Testis (tissue), 3 donors: Measurements from ENCODE around the gene ZFR2. TPM values are rescaled to one million over a fixed set of nuclear protein-coding genes. Genes with fewer than 3 reads are reported as not detected.

Experiments used
- DNase-seq: peaks from one replicate; pipeline ENCODE4 v3.0.0-alpha.2; 2019
- H3K27ac ChIP-seq, 2 donors: fragments of 200-600 bp; sonication (generic); one replicate each; pipeline ENCODE4 v1.5.1; 2019
- H3K27me3 ChIP-seq: fragments of 200-600 bp; sonication (generic); one replicate; pipeline ENCODE4 v1.5.1; 2019
- H3K36me3 ChIP-seq: fragments of 200-600 bp; sonication (generic); one replicate; pipeline ENCODE4 v1.5.1; 2017; ENCODE audit warnings: low read depth; ENCODE audit errors: missing control alignments
- H3K4me1 ChIP-seq: fragments of 200-600 bp; sonication (generic); one replicate; pipeline ENCODE4 v1.5.1; 2019
- H3K4me3 ChIP-seq, 2 donors: fragments of 200-600 bp; sonication (generic); one replicate each; pipeline ENCODE4 v1.5.1; 2017 to 2019
- H3K9me3 ChIP-seq: fragments of 200-600 bp; sonication (generic); one replicate; pipeline ENCODE4 v1.5.1; 2017
- POLR2A ChIP-seq: fragments of 450-650 bp; IDR thresholded peaks from one replicate; pipeline ENCODE4 v1.6.1; 2017; ENCODE audit warnings: antibody characterized with exemption, mild to moderate bottlenecking, moderate library complexity
- WGBS, 2 donors: methylation state at CpG; one replicate each; pipeline ENCODE4 v1.1.5; 2018; 5-methylcytosine and 5-hydroxymethylcytosine counted together
- intact Hi-C: fragments of 100-400 bp; cut with DNase I; formaldehyde crosslinking; loops from one replicate; pipeline ENCODE4 v1.15.1; 2023; ENCODE audit warnings: low total_unique reads
- polyA plus RNA-seq: library from polyadenylated mRNA; stranded (reverse); fragments of 350-450 nt; fragmentation: Illumina TruSeq; extraction: RNeasy Lipid Tissue Mini Kit (QIAGEN cat#74804); gene quantifications from one replicate; pipeline ENCODE4 v1.2.3, GENCODE V29; 2014; ENCODE audit warnings: low read depth, low replicate concordance; ENCODE audit not compliant: insufficient read depth
- total RNA-seq, 2 donors: library from RNA; depleted of rRNA; stranded (reverse); fragments of >200 nt; gene quantifications; one replicate each; pipeline ENCODE4 v1.2.3, GENCODE V29; 2016
- TF ChIP-seq, protein P1 (sequence below), 3 experiments: fragments of 450-650 bp in 2 of 3; fragments of 200-600 bp in 1 of 3; sonication (generic) in 1 of 3; IDR thresholded peaks; one replicate each; pipeline ENCODE4 v1.5.1; 2016 to 2019; ENCODE audit warnings: antibody characterized with exemption in 3 of 3, mild to moderate bottlenecking in 2 of 3, moderate library complexity in 1 of 3

The ZFR2 gene
- total and polyA plus RNA-seq, 3 donors from 2014 or later = 23.4 to 35.0 (median 34.1) TPM

- no peak for DNase-seq
- Histone ChIP-seq H3K27me3 (no peaks in the 10 kb centered on the region), H3K36me3 (no peaks in the 10 kb centered on the region), H3K4me3 (no peak overlapping the region), H3K9me3 (no peaks in the 10 kb centered on the region), H3K4me1 (no peaks in the 10 kb centered on the region), H3K27ac (no peak overlapping the region)
- 96 to 97% methylated on average over 9 to 11 of the region's 11 CpGs for WGBS, 2 donors
- TF ChIP-seq, protein P1, sequence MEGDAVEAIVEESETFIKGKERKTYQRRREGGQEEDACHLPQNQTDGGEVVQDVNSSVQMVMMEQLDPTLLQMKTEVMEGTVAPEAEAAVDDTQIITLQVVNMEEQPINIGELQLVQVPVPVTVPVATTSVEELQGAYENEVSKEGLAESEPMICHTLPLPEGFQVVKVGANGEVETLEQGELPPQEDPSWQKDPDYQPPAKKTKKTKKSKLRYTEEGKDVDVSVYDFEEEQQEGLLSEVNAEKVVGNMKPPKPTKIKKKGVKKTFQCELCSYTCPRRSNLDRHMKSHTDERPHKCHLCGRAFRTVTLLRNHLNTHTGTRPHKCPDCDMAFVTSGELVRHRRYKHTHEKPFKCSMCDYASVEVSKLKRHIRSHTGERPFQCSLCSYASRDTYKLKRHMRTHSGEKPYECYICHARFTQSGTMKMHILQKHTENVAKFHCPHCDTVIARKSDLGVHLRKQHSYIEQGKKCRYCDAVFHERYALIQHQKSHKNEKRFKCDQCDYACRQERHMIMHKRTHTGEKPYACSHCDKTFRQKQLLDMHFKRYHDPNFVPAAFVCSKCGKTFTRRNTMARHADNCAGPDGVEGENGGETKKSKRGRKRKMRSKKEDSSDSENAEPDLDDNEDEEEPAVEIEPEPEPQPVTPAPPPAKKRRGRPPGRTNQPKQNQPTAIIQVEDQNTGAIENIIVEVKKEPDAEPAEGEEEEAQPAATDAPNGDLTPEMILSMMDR (IDR thresholded peaks at IDR 0.05) = no peak
- no peak for TF ChIP-seq POLR2A
- intact Hi-C loops = no loop called here
Observed at GRCh38 chr19:3851254-3852176, 17.3 kb downstream of the ZFR2 start.

GRCh38 chr19:3850320-3850972, 18.4 kb downstream of the ZFR2 start:
- H3K9me3 ChIP-seq = no peaks in the 10 kb centered on the region

DNA sequence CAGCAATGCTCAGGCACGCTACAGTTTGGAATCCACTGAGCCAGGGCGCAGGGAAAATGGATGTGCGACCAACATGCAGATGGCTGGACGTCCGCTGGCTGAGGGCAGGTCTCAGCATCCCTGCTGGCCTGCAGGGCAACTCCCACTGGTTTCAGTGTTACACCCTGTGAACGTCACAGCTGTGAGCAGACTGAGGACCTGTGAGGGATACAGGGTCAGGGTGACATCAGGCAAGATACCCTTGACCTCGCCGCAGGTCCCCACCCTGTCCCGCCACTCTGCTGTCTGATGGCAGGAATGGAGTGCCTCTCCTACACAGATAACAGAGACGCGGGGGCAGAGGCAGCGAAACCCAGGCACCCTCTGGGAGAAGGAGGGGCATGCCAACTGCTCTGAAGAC, 19.1 kb downstream of the ZFR2 start:
- no peak for DNase-seq
- Histone ChIP-seq H3K36me3 (no peaks in the 10 kb centered on the region), H3K27ac (no peak overlapping the region), H3K9me3 (no peaks in the 10 kb centered on the region), H3K4me3 (no peak overlapping the region), H3K27me3 (no peaks in the 10 kb centered on the region), H3K4me1 (no peaks in the 10 kb centered on the region)
- intact Hi-C loops = no loop called here
- WGBS, 2 donors = 51 to 70% methylated on average over 7 to 12 of the region's 12 CpGs
- TF ChIP-seq, protein P1 (IDR thresholded peaks at IDR 0.05) = no peak
- no peak for TF ChIP-seq POLR2A

More at GRCh38 chr19:3850320-3850972, 18.4 kb downstream of the ZFR2 start:
- no peaks in the 10 kb centered on the region for H3K27me3 ChIP-seq
- TF ChIP-seq, protein P1 (IDR thresholded peaks at IDR 0.05) = no peak
- TF ChIP-seq POLR2A = no peak
- 80 to 90% methylated on average over 5 to 6 of the region's 6 CpGs for WGBS, 2 donors
- no peak overlapping the region for H3K27ac ChIP-seq
- H3K4me3 ChIP-seq = no peak overlapping the region
- DNase-seq = no peak
- H3K36me3 ChIP-seq = no peaks in the 10 kb centered on the region
- intact Hi-C loops = no loop called here
- H3K4me1 ChIP-seq = no peaks in the 10 kb centered on the region

DNA sequence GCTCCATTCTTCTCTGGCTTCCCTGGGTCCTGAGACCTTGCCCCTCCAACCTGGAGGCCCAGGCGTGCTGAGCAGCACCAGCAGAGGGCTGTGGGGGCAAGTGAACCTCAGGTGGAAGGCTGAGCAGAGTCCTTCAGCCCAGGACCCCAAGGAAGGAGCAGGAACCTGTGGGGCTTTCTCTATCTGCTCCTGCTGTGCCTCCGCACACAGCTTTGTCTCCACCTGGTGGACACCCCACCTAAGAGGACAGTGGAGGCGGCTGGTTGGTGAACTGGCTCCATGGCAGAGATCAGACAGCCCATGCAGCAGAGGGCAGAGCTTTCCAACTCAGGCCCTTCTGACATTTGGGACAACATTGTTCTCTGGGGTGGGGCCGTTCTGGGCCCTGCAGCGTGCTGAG, 19.7 kb downstream of the ZFR2 start:
- TF ChIP-seq, protein P1 (IDR thresholded peaks at IDR 0.05) = no peak
- no peak for TF ChIP-seq POLR2A
- Histone ChIP-seq H3K36me3 (no peaks in the 10 kb centered on the region), H3K9me3 (no peaks in the 10 kb centered on the region), H3K27ac (no peak overlapping the region), H3K4me3 (no peak overlapping the region), H3K4me1 (no peaks in the 10 kb centered on the region), H3K27me3 (no peaks in the 10 kb centered on the region)
- 61 to 79% methylated on average over 3 to 5 of the region's 5 CpGs for WGBS, 2 donors
- intact Hi-C loops = no loop called here
- no peak for DNase-seq
